ENCODE measurements around the gene TWIST2.

TWIST2 gene

DNA sequence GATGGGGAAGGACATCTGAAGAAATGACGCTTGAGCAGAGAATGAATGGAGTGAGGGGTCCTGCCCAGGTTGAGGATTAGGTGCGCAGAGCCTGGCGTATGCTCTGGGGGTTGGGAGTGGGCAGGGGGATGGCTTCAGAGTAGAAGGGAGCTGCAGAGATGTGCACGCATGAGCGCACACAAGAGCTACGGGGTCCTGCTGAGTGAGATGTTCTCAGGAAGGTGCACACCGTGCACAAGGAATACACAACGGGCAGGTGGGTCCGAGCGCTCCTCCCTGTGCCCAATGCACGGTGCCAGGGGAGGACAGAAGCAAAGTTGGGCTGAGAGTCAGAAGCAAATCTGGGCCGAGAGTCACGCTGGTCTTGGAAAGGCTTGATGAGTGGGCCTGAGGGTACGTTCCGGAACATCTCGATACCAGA is 25.5 kb downstream of the TWIST2 start:
- no peak for DNase-seq

DNA sequence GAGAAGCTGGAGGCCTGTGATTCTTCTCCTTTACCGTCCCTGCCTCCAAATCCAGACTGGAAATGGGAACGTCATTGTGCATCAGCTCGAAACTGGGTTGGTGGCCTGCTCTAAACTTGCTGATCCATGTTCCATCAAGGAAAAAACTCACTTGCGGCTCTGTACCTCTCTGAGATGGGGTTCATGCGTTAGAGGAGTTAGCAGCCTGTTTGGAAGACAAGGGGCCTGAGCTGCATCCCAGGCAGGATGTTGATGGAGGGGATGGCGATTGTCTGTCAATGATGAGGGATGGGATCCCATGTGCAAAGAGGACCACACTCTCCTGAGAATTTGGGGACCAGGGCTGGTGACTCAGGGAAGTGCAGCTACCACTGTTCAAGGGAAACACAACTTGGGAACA is 26.0 kb downstream of the TWIST2 start:
- DNase-seq = no peak

DNA sequence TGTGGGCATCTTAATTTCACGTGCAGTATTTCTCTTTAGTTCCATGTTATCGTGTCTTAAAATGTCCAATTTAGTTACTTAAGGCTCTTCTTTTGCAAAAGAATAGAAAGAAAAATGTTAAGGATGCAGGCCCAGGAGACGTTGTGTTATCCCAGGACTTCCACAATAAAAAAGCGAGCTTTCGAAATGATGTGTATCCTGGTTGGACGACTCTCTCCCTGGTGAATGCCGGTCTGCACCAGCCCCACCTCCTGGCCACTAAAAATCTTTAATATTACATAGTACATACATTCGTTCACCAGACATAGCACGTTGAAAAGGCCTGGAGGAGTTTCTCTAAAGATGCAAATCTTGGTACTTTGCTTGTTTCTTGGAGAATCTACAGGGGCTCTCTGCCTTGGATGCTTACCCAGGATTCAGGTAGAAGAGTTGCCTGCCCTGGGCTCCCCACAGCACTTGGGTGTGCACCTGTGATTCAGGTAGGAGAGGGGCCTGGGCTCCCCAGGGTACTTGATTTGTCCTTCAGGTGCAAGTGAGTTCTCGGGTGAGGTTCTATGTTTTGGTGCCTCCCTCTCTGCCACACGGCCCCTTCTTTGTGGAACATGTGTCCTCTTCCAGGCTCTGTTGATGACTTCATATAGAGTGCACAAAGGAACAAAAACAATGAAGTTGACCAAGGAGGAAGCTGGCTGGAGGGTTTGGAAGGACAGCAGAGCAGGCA is 26.6 kb downstream of the TWIST2 start:
- DNase-seq = peak; percentile 62

DNA sequence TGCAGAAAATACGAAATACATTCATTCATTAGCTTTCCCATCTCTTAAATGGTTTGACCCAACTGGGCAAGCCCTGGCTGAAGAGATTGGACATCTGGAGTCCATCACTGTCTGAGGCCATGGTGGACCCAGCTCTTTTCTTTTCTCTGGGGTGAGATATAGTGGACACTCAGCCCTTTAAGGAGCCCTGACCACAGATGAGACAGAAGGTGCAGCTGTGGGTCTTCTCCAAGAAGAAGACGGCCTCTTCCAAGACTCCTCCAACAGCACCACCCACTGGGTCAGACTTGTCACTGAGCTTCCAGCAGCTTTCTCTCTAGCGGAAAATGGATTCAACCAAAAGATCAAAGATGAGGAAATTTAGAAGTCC is 27.2 kb downstream of the TWIST2 start:
- DNase-seq = no peak

DNA sequence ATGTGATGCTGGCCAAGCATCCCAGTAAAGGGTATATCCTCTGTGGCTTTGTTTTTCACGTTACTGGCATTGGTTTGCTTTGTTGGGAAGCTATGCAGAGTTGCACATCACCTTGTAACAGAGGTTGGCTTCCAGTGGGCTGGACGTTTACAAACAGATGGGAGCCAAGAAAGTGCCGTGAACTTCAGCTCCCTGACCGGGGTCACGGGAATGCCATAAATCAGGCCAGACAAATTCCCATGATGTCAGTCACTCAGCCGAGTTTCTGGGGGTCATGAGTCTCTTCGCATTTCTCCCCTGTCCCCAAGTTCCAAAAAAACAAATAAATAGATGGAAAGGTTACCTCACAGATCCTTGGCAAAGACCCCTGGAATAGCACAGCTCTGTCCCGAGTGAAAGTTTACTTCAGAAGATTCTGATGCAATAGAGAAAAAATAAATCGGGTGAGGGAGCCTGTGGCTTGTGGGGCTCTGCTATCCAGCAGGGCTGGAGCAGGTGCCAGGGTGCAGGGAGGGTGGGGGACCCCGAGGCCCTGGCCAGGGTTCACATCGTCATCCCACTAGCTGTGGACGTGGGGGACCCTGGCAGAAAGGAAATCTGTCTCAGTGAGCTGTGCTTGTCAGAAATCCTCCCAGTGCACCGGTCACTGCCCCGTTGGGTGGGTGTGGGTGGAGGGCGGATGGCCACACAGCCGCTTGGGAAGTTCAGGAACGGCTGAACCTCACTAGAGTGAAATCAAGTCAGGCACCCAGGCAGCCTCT is 27.8 kb downstream of the TWIST2 start:
- no peak for DNase-seq

DNA sequence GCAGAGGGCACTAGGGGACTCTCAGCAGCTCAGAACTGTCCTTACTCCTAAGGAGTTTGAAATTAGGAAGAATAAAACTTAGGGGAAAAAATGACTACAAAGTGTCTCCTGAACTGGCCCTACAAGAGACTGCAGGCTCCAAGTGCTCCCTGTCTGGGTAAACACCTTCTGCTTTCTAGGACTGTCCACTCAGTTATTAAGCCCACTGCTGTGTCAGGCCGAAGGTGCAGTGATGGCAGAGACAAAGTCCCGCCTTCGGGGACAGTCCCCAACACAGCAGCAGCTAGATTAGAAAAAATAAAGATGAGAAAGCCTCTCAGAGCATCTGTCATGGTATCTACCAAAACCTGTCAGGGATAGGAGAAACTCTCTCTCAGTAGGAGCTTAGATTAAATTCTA is 28.3 kb downstream of the TWIST2 start:
- DNase-seq = no peak

DNA sequence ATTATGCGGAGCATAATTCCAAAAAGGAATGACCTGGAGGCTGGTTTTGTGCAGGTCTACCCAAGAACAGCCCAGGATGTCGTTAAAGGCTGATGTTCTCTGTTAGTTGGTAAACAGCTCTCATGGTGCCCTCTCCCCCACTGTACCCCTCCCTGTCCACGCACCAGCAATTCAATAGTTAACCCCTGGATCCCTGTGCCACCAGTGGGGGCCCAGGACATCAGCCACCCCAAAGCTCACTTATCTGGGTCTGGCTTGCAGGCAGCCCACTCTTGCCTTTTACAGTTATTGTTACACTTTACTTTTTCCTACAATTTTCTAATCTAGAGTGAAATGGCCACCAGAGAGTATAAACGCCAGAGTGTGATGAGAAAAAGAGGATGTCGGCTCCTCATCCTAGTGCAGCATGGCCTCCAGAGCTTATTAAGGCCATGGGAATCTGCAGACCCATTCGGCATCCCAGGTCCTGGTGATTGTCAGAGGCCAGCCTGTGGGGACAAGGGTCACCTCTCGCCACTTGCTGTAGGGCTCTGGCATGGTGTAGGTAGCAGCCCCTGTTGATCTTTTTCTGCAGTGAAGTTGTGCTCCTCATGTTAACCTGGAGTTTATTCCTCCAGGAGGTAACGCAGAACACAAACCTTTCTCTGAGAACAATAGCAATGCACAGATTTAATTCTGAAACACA is 30.3 kb downstream of the TWIST2 start:
- no peak for DNase-seq

DNA sequence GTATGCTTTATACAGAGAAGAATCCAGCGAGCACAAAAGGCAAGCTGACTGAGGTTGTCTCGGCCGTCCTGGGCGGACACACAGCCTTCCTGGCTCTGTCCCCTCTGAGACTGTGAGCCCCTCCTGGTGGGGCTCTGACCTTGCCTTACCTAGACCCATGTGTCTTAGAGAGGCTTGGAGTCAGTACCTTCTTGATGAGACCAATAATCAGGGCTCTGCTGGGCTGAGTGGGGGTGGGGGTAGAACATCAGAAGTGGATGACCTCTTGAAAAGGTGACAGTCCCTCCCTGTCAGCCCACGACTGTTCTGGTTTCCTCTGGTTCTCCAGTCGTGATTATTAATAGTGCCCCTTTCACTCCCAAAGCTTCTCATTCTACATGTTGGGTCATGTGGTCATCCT is 31.2 kb downstream of the TWIST2 start:
- DNase-seq = no peak

DNA sequence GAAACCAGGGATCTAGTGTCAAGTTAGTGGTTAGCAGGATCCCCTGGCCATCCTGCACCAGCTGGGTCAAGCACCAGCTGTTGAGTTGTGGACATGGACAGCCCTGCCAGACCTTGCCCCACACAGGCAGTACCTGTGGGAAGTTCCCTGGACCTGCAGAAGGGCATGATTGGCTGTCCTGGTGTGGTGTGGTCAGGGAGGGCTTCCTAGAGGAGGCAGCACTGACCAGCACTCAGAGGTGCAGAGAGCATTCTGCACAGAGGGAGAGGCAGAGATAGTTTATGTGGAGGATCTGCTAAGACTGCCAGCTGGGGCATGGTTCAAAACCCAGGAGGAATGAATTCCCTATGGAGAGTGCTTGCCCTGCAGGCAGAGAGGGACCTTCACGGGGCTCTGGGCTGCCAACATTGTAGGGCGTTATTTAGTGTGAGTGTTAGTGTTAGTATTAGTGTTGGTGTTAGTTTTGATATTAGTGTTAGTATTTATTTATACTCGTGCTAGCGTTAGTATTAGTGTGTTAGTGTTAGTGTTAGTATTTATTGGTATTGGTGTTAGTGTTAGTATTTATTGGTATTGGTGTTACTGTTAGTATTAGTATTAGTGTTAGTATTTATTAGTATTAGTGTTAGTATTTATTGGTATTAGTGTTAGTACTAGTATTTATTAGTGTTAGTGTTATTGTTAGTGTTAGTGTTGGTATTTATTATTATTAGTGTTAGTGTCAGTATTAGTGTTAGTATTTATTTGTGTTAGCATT is 31.9 kb downstream of the TWIST2 start:
- no peak for DNase-seq

DNA sequence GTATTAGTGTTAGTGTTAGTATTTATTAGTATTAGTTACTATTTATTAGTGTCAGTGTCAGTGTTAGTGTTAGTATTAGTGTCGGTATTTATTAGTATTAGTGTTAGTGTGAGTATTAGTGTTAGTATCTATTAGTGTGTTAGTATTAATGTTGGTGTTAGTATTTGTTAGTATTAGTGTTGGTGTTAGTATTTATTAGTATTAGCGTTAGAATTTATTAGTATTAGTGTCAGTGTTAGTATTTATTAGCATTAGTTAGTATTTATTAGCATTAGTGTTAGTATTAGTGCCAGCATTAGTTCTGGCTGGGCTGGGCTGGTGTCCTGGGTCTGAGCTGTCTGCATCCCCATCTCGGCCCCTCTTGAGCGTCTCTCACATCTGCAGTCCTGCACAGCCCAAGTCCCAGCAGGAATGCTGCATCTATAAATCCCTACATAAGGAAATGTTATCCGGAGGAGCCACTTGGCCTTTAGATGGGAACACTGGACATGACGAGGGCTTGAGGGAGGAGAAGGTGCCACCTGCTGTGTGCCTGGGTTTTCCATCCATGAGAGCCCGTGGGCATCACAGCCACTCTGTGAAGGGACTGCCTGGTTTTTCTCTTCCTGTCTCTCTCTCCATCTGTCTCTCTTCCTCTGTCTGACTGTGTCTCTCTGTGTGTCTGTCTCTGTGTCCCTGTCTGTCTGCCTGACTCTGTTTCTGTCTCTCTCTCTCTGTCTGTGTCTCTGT is 33.6 kb downstream of the TWIST2 start:
- DNase-seq = no peak

DNA sequence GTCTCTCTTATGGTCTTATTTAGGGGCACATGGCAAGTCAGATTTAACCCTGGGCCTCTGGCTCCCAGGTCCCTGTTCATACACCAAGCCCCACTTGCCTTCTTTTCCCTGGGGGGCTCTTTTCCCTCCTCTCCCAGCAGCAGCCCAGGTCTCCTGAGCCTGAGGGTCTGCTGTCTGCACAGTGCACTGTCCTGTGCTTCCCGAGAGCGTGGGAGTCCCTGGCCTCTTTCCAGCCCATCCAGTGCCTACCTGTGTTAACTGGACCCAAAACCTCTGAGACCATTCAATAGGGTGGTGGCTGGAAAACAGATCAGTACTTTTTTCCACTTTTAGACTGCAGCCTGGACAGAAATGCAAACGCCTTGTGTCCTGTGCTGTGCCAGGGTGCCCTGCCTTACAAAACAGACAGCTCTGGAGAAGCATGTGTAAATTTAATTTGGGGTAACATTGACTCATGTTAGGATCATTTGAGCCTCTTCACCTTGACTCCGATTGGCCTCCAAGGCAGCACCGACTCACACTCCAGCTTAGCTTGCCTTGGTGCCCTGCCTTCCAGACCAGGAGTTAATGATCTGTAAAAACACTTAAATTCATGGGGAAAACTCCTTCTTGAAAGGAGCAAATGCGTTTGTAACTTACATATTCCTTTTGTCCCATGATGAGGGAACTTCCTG is 34.3 kb downstream of the TWIST2 start:
- no peak for DNase-seq

DNA sequence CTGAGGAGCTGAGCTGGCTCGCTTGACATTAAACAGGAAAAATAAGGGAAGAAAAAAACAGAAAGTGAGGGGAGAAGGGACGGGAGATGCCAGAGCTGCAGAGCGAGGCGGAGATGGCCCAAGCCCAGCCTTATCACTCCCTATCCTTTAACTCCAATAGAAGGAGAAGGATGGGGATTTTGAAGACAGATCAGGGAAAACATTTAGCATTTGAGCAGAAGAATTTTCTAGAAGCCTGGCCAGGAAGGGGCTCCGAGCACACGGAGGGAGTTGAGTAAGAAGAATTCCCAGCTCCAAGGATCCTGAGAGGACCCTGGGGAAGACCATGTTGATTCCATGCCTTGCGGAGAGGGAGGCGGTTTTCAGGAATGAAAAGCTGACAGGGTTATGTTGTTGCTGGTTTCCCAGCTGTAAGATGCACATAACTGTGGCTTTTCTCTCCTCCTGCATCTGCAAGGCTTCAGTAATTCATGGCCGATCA is 35.6 kb downstream of the TWIST2 start:
- DNase-seq = peak; percentile 96

DNA sequence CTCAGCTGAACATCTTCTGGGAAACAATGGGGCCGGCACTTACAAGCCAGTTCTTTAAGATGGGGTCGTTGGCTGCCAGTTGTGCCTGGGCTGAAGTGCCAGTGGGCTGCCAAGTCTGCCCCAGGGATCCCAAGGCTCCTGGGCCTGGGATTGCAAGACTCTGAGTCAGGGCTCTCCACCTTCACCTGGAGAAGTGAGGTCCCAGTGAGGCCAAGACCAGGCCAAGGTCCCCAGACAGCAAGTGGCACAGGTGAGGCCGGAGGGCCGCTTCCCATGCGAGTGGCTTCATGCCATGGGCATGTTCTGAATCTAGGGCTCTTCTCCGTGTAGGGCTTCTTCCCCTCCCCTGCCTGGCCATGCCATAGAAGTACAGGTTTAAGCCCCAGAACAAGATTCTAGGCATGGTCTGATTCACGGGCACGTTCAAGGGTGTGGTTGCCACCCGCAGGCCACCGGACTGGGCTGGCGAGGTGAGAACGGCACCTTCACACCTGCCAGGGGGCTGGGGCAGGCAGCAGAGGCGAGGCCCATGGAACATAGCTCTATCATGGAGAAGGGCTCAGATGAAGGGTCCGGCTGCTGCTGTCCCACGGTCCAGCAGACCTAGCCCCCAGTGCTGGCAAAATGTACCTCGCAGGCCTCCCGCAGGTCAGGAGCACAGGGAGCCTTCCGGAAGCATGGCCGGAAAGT is 36.4 kb downstream of the TWIST2 start:
- DNase-seq = no peak

DNA sequence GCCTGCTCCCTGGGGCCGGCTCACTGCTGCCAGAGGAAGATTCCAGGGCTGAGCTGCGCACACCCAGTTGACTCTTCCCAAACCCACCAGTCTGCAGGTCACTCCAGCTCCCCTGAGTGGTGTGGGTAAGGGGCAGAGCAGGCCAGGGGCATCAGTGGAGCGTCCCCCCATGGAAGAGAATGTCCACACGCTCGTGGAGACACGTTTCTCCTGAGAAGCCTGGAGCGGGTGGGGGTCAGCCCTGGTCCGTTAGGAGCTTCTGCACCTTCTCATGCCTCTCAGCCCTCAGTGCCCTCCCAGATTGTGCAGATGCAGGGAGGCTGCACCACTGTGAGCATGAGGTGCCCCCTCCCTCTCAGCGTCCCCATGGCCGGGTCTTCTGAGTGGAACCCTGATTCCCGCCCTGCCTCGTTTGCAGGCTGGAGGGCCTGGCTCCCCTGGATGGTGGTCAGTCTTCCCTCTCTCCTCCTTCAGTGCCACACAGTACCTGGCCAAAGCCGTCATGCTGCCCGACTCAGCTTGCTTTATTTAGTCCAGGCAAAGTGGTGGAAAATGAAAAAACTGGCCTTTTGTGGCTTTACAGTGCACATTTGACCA is 37.0 kb downstream of the TWIST2 start:
- no peak for DNase-seq

DNA sequence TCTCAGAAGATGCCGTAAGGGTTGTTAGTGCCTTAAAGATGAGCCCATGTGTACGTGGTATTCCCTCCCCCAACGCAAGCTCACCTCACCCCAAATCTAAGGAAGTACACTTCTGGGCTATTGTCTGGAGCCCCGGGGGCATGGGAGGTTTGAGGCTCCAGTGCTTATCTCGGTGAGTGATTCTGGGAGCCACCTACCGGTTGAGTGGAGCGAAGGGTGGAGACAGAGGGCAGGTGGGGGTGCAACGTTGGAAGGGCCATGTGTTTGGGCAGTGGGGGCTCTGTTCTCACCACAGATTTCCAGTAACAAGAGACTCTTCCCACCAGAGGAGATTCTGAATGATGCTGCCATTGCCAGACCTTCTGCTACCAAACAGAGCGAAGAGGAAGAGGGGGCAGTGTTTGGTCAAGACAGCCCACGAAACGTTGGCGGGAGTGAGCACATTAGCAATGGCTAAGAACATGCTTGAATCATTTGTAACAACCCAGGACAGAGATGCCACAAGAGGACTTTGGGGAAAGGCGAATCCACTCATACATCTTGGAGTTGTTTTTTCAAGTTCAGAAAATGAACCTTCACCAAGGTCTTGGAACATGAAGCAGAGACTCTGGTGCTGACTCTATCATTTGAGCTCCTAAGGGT is 38.7 kb downstream of the TWIST2 start:
- no peak for DNase-seq

DNA sequence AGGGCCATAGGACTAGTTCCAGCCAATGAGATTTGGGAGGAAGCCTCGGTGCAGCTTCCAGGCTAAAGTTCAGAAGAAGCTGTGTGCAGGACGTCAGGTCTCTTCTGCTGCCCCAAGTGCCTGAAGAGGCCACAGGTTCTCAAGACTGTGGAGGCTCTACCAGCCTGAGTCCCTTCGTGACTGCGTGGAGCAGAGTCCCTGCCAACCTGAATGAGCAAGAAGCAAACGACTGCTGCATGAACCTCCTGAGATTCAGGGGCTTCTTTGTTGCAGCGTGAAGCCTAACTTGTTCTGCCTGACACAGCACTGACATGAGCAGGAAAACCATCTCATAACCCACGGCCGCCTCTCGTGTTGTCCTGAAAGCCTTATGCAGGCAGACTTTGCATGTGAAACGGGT is 39.7 kb downstream of the TWIST2 start:
- no peak for DNase-seq

DNA sequence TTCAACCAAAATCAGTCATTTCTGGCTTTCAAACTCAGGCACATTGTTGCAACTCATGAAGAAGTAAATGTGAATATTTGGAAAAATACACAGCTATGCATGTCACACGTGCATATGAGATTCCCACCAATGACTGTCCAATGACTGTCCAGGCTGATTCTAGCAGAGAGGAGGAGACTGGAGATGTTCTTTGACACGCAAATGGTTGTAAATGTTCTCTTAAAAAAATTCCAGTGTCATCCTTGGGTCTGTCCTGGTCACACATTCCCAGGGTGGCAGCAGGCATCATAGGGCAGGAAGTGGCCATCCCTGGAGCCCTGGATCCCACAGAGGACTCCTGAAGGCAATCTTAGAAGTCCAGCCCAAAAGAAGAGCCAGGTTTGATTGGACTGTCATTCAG is 40.9 kb downstream of the TWIST2 start:
- DNase-seq = no peak

DNA sequence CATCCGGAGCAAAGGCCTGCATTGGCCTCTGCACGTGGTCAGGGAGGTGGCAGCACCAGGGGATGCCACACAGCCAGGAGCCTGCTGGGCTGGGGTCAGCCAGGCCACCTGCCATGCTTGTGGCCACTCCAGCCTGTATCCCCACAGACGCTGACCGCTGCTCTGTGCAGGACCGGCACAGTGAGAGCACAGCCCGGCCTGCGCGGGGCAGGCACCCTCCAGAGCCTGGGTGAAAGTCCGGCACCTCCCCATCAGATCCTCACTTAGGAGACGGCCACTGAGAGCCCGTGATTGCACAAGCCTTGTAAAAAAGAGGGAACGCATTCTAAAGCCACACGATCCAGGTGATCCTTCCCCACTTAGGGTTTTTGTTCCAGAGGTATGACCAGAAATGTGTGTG is 42.2 kb downstream of the TWIST2 start:
- no peak for DNase-seq

DNA sequence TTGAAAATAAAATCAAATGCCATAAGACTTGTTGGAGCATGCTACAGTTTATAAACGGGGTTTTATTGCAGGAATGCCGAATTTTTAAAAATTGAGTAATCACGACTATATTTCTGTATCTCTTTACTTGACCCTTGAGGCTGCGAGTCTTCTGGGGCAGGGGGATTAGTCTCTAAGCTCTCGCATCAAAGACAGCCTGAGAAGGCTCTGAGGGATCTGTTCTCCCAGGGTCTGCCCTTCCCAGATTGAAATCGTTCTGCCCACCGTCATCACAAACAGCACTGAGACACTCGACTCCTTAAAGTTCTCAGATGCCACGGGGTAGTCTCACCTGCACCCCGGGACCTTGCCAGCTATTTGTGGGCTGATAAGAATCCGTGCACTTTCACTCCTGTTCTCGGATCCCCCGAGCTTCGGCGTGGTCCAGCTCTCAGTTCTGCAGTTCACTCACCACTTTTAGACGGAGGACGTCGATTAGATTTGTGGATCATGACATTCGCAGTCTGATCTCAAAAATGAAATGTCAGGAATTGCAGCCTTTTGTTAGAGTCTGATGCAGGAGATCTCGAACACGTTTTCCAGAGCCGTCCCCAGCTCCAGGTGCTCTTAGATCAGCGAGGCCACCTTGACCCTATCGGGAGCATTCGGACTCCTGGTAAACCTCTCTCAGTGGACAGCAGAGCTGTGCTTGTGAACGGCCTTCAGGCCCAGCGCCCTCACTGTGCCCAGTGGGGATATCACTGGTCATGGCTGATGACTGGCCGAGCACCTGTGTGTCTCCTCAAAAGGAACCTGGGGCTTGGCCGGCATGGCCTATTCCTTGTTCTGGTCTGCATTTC is 43.0 kb downstream of the TWIST2 start:
- no peak for DNase-seq
